ENCODE data around the gene RABEPK. TPM values are rescaled to one million over a fixed set of nuclear protein-coding genes. Genes with fewer than 3 reads are reported as not detected.
A peak's percentile ranks its signal among the peaks of the same experiment; 100 is the strongest.
"Not testable (repeated sequence)": the region's sequence is repeated elsewhere in the genome, so short reads cannot be mapped to it uniquely, and the experiment has no call there.

Gene RABEPK
- total RNA-seq, 1 donor, result 25.2 TPM

- TF ChIP-seq CTCF (IDR thresholded peaks at IDR 0.05; ENCODE audit: insufficient read depth, low read length), result no peak
- no peak overlapping the region for H3K4me3 ChIP-seq (ENCODE audit: low read depth, low read length)
- DNase-seq (ENCODE audit: low read depth), result no peak
Measured at GRCh38 chr9:125166762-125167161, 33.6 kb upstream of the RABEPK start.

GRCh38 chr9:125169895-125170294, 30.4 kb upstream of the RABEPK start:
- no peak for DNase-seq (ENCODE audit: low read depth)
- TF ChIP-seq CTCF (IDR thresholded peaks at IDR 0.05; ENCODE audit: insufficient read depth, low read length), result no peak
- H3K4me3 ChIP-seq (ENCODE audit: low read depth, low read length), result no peak overlapping the region

- no peak overlapping the region for H3K4me3 ChIP-seq (ENCODE audit: low read depth, low read length)
- peak; percentile 54 for DNase-seq (ENCODE audit: low read depth)
- no peak for TF ChIP-seq CTCF (IDR thresholded peaks at IDR 0.05; ENCODE audit: insufficient read depth, low read length)
Measured at GRCh38 chr9:125172031-125172755, 28.1 kb upstream of the RABEPK start.

- H3K4me3 ChIP-seq (ENCODE audit: low read depth, low read length), result no peak overlapping the region
- no peak for TF ChIP-seq CTCF (IDR thresholded peaks at IDR 0.05; ENCODE audit: insufficient read depth, low read length)
- DNase-seq (ENCODE audit: low read depth), result peak; percentile 56
Measured at GRCh38 chr9:125176636-125177035, 23.7 kb upstream of the RABEPK start.

GRCh38 chr9:125177888-125178287, 22.5 kb upstream of the RABEPK start:
- no peak for TF ChIP-seq CTCF (IDR thresholded peaks at IDR 0.05; ENCODE audit: insufficient read depth, low read length)
- H3K4me3 ChIP-seq (ENCODE audit: low read depth, low read length), result no peak overlapping the region
- DNase-seq (ENCODE audit: low read depth), result no peak

- not testable (repeated sequence) for DNase-seq (ENCODE audit: low read depth); H3K4me3 ChIP-seq (ENCODE audit: low read depth, low read length)
Measured at GRCh38 chr9:125179776-125180175, 20.6 kb upstream of the RABEPK start.

GRCh38 chr9:125180876-125181275, 19.5 kb upstream of the RABEPK start:
- TF ChIP-seq CTCF (IDR thresholded peaks at IDR 0.05; ENCODE audit: insufficient read depth, low read length), result no peak
- no peak overlapping the region for H3K4me3 ChIP-seq (ENCODE audit: low read depth, low read length)
- DNase-seq (ENCODE audit: low read depth), result no peak

GRCh38 chr9:125181756-125182155, 18.6 kb upstream of the RABEPK start:
- DNase-seq (ENCODE audit: low read depth); H3K4me3 ChIP-seq (ENCODE audit: low read depth, low read length): not testable (repeated sequence)

Measured in fibroblast of the aortic adventitia (primary cell).